BLaER1 treated with 17β-estradiol and CSF1 and Interleukin-3, amounts not matched to agents 10 nM and 100 nM (cell line): ENCODE results near the gene BBLN.
A peak's percentile ranks its signal among the peaks of the same experiment; 100 is the strongest.

Source experiments
- H3K27ac ChIP-seq, 11 experiments: shearing (Covaris generic); formaldehyde crosslinking; 2 replicates each; pipeline ENCODE4 v1.8.1; 2022
- H3K27me3 ChIP-seq, 11 experiments: shearing (Covaris generic); formaldehyde crosslinking; 2 replicates each; pipeline ENCODE4 v1.8.1; 2022
- H3K36me3 ChIP-seq, 11 experiments: shearing (Covaris generic); formaldehyde crosslinking; 2 replicates each; pipeline ENCODE4 v1.8.1; 2022
- H3K4me1 ChIP-seq, 10 experiments: shearing (Covaris generic); formaldehyde crosslinking; 2 replicates each; pipeline ENCODE4 v1.8.1; 2022
- H3K4me2 ChIP-seq, 11 experiments: shearing (Covaris generic); formaldehyde crosslinking; 2 replicates each; pipeline ENCODE4 v1.8.1; 2022
- H3K4me3 ChIP-seq, 10 experiments: shearing (Covaris generic); formaldehyde crosslinking; 2 replicates each; pipeline ENCODE4 v1.8.1; 2022
- H3K9ac ChIP-seq, 11 experiments: shearing (Covaris generic); formaldehyde crosslinking; 2 replicates each; pipeline ENCODE4 v1.8.1; 2022
- H3K9me3 ChIP-seq, 11 experiments: shearing (Covaris generic); formaldehyde crosslinking; replicated peaks in 1 of 11; 2 replicates each; pipeline ENCODE4 v1.8.1; 2022
- H4K20me1 ChIP-seq, 11 experiments: shearing (Covaris generic); formaldehyde crosslinking; 2 replicates each; pipeline ENCODE4 v1.8.1; 2022
- Cebpa-rat ChIP-seq, 11 experiments: shearing (Covaris generic); IDR thresholded peaks; 2 replicates each; pipeline ENCODE4 v1.8.1; 2022

Gene BBLN

DNA sequence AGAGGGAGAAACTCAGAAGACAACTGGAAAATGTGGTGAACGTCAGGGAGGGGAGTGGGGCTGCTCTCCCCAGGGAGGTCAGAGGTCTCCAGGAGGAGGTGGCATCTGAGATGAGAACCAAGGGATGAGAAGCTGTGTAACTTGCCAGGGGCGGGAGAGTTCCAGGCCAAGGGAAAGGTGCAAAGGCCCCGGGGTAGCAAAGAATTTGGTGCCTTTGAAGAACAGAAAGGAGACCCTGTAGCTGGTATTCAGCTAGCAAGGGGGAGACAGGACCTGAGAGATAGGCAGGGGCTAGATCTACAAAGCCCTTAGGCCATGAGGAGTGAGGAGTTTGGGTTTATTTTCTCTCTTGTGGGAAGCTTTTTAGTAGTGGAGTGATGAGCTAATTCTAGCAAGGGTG, 46.4 kb downstream of the BBLN start:
- Histone ChIP-seq H3K36me3 (no peaks in the 10 kb centered on the region), H3K27me3 (peaks cover 0 to 3% (median 0%) of the 10 kb centered on the region in 11 experiments; a peak in 2 of 22 replicates), H3K4me3 (no peak overlapping the region), H4K20me1 (no peaks in the 10 kb centered on the region), H3K9me3 (no peaks in the 10 kb centered on the region), H3K27ac (peak overlapping the region in 8 of 11 experiments; percentile 44 to 76 (median 63); a peak in 15 of 22 replicates), H3K9ac (peak overlapping the region in 6 of 11 experiments; percentile 15 to 64 (median 49); a peak in 7 of 22 replicates), H3K4me1 (peaks cover 46 to 80% (median 72%) of the 10 kb centered on the region in 10 experiments), H3K4me2 (peak overlapping the region in 10 of 11 experiments; percentile 58 to 100 (median 74); a peak in 19 of 22 replicates)
- no peak for TF ChIP-seq Cebpa-rat (IDR thresholded peaks at IDR 0.05)

DNA sequence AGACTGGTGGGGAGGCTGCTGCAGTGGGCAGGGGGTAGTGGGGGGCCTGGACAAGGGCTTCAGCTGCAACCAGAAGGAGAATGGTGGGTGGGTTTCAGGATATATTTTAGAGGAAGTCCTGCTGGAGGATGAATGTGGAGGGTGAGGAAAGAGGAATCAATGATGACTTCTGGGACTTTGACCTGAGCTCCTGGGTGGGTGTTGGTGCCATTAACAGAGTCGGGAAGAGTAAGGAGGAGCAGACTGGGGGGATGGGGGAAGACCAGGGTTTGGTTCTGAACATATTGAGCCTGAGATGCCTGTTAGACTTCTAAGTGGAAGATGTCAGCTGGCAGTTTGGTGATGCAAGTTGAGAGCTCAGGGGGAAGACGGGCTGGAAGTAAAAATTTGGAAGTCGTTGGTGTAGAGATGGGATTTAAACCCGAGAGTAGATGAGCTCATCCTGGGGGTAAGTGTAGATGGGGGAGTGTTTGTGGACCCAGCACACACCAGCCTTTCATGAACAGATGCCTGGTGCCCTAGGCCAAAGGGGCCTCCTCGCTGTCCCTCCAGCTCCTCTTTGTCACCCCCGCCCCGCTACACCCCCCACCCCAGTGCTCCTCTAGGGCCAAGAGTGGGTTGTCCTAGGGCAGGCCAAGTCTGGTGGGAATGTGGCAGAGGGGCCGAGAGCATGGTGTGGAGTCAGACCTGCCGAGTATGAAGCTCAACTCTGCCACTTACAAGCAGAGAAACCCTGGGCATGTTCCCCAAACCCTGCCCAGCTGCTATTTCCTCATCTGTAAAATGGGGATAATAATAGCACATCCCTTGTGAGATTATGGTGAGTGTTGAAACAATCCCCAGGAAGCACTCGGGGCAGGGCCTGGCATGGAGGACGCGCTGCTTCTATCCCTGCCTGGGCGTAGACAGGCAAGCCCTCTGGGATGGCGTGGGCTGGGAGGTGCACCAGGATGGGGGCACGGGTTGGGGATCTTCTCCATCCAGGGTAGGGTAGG, 47.1 kb downstream of the BBLN start:
- no peaks in the 10 kb centered on the region for H4K20me1 ChIP-seq
- peaks cover 0 to 3% (median 0%) of the 10 kb centered on the region in 11 experiments; a peak in 2 of 22 replicates for H3K27me3 ChIP-seq
- peak overlapping the region; percentile 58 to 100 (median 71) for H3K4me2 ChIP-seq
- H3K4me1 ChIP-seq, result peaks cover 42 to 82% (median 79%) of the 10 kb centered on the region in 10 experiments
- H3K4me3 ChIP-seq, result no peak overlapping the region
- peak overlapping the region in 8 of 11 experiments; percentile 44 to 76 (median 67); a peak in 16 of 22 replicates for H3K27ac ChIP-seq
- no peaks in the 10 kb centered on the region for H3K9me3 ChIP-seq
- H3K9ac ChIP-seq, result peak overlapping the region in 9 of 11 experiments; percentile 28 to 64 (median 49); a peak in 9 of 22 replicates
- no peaks in the 10 kb centered on the region for H3K36me3 ChIP-seq
- peak in 5 of 11 experiments; percentile 20 to 44 (median 31); a peak in 1 of 22 replicates for TF ChIP-seq Cebpa-rat (IDR thresholded peaks at IDR 0.05)

DNA sequence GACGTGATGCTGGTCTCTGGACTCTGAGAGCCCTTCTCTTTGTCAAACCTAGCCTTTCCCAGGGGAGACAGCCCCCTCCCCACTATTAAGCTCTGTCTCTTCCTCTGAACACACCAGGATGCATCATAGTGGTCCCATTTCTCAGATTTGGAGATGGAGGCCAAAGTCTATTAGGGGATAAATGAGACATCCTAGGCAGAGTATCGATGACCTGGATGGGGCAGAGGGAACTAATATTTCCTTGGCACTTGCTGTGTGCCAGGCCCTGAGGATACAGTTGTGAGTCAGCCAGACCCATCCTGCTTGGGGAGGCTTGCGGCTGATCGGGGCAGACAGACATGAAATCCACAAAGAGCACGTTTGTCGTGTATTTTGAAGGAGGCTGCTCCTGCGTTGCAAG, 48.3 kb downstream of the BBLN start:
- H3K9me3 ChIP-seq, result no peaks in the 10 kb centered on the region
- H3K9ac ChIP-seq, result peak overlapping the region in 9 of 11 experiments; percentile 3 to 64 (median 47); a peak in 10 of 22 replicates
- no peak overlapping the region for H3K4me3 ChIP-seq
- peaks cover 45 to 83% (median 82%) of the 10 kb centered on the region in 10 experiments for H3K4me1 ChIP-seq
- H3K27me3 ChIP-seq, result peaks cover 0 to 3% (median 0%) of the 10 kb centered on the region in 11 experiments; a peak in 2 of 22 replicates
- H3K4me2 ChIP-seq, result peak overlapping the region; percentile 14 to 100 (median 71); a peak in 20 of 22 replicates
- peak overlapping the region in 8 of 11 experiments; percentile 44 to 76 (median 67); a peak in 13 of 22 replicates for H3K27ac ChIP-seq
- no peaks in the 10 kb centered on the region for H3K36me3 ChIP-seq
- no peak for TF ChIP-seq Cebpa-rat (IDR thresholded peaks at IDR 0.05)
- no peaks in the 10 kb centered on the region for H4K20me1 ChIP-seq

DNA sequence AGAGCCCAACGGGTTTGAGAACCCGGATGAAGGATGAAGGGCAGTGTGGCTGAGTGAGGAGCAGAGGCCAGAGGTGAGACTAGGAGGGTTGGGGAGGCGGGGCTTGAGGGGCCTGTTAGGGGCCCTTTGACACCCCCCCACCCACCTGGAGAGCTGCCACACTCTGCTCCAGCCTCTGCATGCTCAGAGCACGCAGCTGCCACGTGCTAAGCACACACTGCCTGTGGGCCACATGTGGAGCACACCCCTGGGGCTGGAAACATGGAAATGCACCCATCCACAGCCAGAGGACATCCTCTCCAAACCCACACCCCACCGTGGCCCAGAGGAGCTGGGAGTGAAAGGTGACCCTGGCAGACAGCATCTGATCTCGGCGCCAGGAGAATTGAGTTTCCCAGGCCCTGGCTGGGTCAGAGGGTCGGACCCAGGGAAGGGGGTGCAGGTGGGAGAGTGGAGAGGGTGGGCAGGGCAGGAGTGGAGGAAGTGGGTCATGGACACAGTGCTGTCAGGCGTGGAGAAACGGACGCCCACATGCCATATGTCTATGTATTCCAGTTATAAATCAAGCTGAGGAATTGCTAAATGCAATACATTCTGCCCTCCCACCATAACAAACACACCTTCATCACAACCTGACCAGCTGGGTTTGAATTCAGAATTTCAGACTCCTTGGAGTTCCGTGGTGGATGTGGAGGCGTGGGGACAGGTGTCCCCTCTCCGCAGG, 49.0 kb downstream of the BBLN start:
- H3K4me1 ChIP-seq, result peaks cover 49 to 86% (median 85%) of the 10 kb centered on the region in 10 experiments
- H3K9me3 ChIP-seq, result no peaks in the 10 kb centered on the region
- H3K27me3 ChIP-seq, result peaks cover 0 to 3% (median 0%) of the 10 kb centered on the region in 11 experiments; a peak in 1 of 22 replicates
- no peaks in the 10 kb centered on the region for H4K20me1 ChIP-seq
- H3K27ac ChIP-seq, result peak overlapping the region in 8 of 11 experiments; percentile 3 to 76 (median 63); a peak in 12 of 22 replicates
- no peaks in the 10 kb centered on the region for H3K36me3 ChIP-seq
- H3K4me3 ChIP-seq, result no peak overlapping the region
- peak overlapping the region; percentile 37 to 100 (median 71) for H3K4me2 ChIP-seq
- peak overlapping the region in 8 of 11 experiments; percentile 3 to 64 (median 26); a peak in 10 of 22 replicates for H3K9ac ChIP-seq
- TF ChIP-seq Cebpa-rat (IDR thresholded peaks at IDR 0.05), result no peak

DNA sequence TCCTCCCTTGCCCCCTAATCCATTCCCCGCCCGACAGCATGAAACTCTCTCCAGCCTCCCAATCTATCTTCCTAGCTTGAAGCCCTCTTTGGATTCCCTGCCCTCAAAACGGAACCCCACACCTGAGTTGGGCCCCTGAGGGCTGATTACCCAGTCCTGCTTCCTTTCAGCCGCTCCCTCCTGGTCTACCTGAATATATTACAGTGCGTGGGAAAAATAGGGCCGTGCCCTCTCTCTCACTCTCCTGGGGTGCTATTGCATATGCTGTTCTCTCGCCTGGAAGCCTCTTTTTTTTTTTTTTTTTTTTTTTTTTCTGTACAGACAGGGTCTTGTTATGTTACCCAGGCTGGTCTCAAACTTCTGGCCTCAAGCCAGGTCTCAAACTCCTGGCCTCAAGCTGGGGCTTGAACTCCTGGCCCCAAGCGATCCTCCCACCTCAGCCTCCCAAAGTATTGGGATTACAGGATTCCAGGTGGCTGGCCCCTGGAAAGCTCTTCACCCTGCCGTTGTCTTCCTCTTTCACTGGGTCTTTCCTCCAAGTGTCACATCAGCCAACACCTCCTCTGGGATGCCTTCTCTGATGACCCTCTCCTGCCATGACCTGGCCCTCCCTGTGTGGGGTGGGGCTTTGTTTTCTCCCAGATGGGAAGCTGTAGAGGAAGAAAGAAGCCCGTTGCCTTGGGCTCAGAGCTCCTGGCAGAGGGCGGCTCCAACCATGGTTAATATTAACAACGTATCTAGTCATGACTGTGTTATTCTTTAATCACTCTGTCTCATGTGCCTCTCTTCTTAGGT, 51.3 kb downstream of the BBLN start:
- Histone ChIP-seq H3K9me3 (no peaks in the 10 kb centered on the region), H3K4me1 (peaks cover 47 to 85% (median 79%) of the 10 kb centered on the region in 10 experiments), H4K20me1 (no peaks in the 10 kb centered on the region), H3K4me2 (peak overlapping the region in 8 of 11 experiments; percentile 25 to 65 (median 52); a peak in 13 of 22 replicates), H3K27ac (no peak overlapping the region), H3K27me3 (no peaks in the 10 kb centered on the region), H3K36me3 (no peaks in the 10 kb centered on the region), H3K9ac (no peak overlapping the region), H3K4me3 (no peak overlapping the region)
- no peak for TF ChIP-seq Cebpa-rat (IDR thresholded peaks at IDR 0.05)

DNA sequence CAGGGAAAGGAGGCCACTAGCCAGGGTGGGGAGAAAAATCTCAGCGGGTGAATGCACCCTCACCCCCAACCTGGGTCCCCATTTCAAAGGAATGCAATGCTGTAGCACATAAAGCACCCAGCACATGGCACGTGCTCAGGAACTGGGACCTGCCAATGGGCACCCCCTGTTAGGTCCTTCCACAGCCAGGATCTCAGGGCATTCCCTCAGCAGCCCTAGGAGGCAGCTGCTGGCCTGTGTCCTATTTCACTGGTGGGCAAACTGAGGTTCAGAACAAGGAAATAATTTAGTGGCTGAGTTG, 51.9 kb downstream of the BBLN start:
- Histone ChIP-seq H3K27me3 (no peaks in the 10 kb centered on the region), H3K9ac (no peak overlapping the region), H3K27ac (no peak overlapping the region), H3K4me1 (peaks cover 50 to 83% (median 78%) of the 10 kb centered on the region in 10 experiments), H3K4me2 (peak overlapping the region in 9 of 11 experiments; percentile 25 to 65 (median 52); a peak in 17 of 22 replicates), H3K4me3 (no peak overlapping the region), H3K9me3 (no peaks in the 10 kb centered on the region), H4K20me1 (no peaks in the 10 kb centered on the region), H3K36me3 (no peaks in the 10 kb centered on the region)
- no peak for TF ChIP-seq Cebpa-rat (IDR thresholded peaks at IDR 0.05)
